DMS53 treated with DMSO at 0.1 percent for 48 hours (cell line): Measurements from ENCODE around the gene GDF11.

Experiments
- DNase-seq: peaks from one replicate; lab custom pipeline; 2025; ENCODE audit not compliant: unreplicated experiment; lab: John Stamatoyannopoulos, UW

Gene GDF11

DNA sequence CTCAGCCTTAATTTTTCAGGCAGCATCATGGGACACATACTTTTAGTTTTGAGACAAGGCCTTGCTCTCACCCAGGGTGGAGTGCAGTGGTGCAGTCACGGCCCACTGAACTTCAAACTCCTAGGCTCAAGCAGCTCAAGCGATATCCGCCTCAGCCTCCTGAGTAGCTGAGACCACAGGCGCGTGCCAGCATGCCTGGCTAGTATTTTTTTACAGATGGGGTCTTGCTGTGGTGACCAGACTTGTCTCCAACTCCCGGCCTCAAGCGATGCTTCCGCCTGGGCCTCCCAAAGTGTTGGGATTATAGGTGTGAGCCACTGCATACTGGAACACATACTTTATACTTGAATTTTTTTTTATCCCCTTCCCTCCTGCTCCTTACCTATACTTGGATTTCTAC is 20.0 kb upstream of the GDF11 start:
- no peak for DNase-seq

GRCh38 chr12:55723516-55724225 is 19.3 kb upstream of the GDF11 start:
- no peak for DNase-seq

DNA sequence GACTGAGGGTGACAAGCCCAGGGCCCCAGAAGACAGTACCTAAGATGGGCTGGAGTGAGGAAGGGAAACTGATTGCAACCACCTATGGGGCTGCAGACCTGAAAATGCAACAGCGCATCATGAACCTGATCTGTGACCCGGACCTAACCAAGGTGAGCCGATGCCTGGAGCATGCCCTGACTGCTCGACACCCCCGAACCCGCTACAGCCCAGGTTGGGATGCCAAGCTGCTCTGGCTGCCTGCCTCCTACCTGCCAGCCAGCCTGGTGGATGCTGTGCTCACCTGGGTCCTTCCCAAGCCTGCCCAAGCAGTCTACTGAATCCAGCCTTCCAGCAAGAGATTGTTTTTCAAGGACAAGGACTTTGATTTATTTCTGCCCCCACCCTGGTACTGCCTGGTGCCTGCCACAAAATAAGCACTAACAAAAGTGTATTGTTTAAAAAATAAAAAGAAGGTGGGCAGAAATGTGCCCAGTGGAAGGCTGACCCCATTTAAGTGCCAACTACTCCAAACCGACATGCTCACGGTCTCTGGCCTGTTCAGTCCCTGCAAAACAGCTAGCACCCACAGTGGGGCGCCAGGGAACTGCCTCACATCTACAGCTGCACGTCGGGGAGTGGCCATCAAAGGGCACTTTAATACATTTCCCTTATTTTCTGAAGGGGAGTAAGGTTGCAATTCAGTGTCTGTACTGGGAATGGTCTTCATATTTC is 18.5 kb upstream of the GDF11 start:
- peak; percentile 36 for DNase-seq

DNA sequence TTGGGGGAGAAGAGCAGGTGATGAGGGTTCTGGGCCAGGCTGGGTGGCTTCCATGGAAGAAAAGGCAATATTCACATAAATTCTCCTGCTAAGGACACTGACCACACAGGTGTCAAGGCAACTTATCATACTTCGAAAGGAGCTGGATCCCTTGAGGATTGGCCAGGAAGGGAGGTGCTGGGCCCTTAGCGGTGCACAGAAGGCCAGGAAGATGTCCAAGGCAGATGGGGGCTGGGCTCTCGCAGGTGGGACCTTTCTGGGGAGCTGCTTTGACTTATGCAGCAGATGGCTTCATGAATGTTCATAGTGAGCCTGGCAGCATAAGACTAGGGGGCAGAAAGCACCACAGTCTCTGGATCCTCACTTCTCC is 18.0 kb upstream of the GDF11 start:
- no peak for DNase-seq

DNA sequence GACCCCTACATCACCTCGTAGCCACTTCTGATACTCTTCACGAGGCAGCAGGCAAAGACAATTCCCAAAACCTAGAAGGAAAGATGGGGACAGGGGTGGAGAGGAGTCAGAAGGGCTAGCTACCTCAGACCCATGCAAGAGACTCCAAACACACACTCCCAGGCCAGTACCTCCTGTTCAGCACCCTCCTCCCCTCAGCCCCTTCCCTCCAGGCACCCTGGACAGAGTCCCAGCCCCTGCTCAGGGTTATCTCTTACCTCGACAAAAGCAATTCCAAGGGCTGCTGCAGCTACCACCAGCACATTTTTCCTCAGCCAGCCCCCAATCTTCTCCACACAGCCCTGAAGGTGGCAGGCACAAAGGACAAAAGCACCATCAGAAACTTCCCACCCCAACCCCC is 17.4 kb upstream of the GDF11 start:
- DNase-seq, result no peak

DNA sequence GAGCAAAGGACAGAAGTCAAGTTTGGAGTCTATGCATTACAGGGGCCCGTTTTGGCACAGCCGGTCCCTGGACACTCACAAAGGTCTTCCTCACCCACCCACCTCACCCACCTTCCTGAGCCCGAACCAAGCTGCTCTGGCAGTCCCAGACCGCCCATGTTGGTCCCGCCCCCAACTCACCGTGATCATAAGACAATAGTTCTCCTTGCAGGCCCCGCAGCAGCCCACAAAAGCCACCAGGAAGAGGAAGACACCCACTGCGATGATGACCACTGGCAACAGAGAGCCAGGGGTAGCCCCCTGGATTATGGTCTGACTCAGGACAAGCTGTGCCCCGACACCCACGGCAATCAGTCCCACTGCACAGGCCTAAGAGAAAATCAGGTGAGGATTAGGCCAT is 16.0 kb upstream of the GDF11 start:
- DNase-seq, result no peak

- DNase-seq, result peak; percentile 24
Observed at GRCh38 chr12:55727643-55728185, 15.2 kb upstream of the GDF11 start.

DNA sequence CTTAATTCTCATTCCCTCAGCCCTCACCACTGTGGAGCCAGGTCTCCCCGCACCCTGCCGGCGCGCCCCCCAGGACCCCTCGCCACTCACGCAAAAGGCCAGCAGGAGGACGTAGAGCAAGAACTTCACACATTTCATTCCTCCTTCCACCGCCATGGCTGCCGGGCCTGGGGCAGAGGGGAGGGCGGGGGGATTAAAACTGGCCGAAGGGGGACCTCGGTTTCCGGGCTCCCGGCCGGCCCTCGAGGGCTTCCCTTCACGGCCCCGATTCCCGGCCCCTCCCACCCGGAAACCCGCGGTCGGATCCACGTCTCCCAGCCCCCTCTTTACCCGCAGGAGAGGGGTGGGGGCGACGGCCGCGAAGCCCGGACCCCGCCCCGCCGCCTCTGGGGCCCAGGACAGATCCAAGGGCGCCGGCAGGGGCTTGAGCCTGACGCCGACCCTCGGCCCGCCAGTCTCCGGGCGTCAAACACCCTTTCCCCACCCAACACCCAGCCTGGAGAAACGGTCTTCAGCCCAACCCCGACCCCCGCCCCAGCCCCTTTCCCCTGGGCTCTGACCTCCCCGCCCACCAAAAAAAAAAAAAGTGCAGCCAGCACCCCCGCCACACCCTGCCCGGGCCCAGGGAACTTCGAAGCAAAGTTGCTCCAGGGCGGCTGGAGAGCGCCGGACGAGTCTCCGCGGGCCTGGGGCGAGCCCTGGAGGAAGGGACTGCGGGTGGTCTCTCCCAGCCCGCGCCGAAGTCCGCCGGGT is 14.6 kb upstream of the GDF11 start:
- DNase-seq, result no peak

DNA sequence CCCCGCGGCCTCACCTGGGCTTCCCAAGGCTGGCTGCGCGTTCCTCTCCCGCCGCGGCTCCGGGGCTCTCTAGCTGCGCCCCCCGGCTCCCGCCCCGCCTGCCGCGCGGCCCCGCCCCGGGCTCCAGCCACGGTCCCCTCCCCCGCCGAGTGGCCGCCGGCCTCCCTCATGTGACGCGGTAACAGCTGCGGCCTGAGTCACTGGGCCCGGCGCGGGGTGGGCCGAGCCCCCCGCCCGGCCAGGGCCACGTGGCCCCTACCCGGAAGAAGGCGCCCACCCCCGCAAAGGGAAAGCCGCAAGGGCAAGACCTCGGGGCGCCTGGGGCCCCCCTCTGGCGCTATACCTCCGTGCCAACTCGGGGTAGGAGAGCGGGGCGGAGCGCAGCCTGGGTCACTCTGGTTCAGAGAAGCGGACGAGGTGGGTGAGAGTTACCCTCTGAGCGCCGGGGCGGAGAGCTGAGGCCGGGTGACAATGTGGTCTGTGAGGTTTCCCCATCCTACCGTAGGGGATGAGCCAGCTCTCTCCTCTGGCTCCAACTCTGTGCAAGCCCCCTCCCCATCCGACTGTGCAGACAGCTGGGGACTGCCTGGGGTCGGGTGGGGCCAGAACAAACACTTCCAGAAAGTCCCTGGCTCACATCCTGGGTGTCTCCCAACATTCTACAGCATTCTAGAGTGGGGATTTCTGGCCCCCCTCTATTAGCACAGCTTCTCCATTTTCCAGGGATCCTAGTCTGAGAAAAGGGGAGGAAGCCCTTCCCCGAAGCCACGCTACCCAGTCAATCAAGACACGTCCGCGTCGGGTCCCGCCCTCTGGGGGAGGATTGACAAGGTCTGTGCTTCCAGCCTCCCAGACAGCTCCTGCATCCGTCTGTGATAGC is 13.7 kb upstream of the GDF11 start, which contains the start of gene CD63:
Gene CD63 (minus strand): TSS at position 71 of the 880 bp plus-strand sequence. CDS start 668 bp downstream, outside the sequence.
- peak; percentile 73 for DNase-seq

DNA sequence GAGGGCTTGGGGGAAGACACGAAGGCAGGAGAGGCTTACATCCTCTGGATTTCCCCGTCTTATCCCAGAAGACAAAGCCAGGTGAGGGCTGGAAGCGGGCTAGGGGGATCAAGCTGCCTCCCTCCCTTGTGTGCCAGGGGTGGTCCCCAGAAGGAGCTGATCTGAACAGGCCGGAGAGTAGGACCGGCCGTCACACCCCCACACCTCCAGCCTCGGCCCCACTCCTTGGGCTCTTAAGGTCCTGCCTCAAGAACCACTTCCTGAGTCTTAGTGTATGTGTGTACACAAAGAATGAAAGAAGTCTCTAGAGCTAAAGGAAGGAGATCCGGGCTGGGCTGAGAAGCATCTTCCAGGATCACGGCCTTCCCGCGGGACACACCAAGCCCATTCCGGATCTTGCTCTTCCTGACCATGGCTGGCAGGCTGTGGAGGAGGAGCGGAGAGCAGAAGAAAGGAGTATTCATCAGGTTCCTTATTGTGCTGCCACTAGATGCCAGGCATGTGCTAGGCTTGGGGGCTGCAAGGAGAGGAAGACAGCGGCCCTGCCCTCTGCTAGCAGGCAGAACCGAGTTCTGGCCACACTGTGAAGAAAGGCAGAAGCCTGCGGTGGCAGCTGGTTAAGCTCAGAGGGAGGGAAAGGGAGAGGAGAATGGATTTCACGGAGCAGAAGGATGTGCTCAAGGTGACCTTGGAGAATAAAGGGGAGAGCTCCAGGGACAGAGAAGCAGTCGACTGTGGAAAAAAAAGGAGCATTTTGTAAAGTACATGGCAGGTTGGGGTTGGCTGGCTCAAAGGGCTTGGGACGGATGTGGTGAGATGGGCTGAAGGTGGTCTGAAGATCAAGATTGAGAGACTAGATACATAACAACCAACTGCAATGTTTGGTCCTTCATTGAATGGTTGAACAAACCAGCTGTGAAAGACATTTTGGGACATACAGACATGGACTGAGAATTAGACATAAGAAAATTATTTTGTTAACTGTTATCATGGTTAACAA is 12.8 kb upstream of the GDF11 start:
- no peak for DNase-seq

- DNase-seq, result no peak
Observed at GRCh38 chr12:55732288-55732687, 10.6 kb upstream of the GDF11 start.

GRCh38 chr12:55733021-55733555 is 9.8 kb upstream of the GDF11 start:
- no peak for DNase-seq

DNA sequence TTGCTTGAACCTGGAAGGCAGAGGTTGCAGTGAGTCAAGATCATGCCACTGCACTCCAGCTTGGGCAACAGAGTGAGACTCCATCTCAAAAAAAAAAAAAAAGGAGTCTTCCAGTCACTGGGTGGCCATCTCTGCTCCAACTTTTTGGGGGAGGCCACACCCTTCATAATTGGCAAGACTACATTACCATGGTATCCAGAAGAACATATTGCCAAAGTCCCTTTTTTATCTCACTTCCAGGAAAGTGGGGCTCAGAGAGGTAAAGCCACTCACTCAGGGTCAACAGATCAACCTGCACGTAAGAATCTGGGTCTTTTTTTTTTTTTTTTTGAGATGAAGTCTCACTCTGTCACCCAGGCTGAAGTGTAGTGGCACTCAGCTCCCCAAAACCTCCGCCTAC is 9.1 kb upstream of the GDF11 start:
- DNase-seq, result no peak

DNA sequence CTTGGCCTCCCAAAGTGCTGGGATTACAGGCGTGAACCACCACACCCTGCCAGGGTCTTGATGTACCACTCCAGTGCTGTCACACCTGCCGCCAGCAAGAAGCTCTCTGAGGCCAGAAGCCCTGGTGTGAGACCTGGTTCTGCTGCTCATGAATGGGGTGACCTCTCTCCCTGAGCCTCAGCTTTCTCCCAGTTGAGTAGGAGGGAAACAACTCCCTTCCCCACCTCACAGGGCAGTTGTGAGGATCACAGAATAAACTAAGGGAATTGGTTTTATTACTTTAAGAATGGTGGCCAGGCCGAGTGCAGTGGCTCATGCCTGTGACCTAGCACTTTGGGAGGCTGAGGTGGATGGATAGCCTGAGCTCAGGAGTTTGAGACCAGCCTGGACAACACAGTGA is 8.3 kb upstream of the GDF11 start:
- DNase-seq, result no peak

- DNase-seq, result no peak
Observed at GRCh38 chr12:55736076-55736475, 6.8 kb upstream of the GDF11 start.

- peak; percentile 90 for DNase-seq
Observed at GRCh38 chr12:55736780-55737580, 5.9 kb upstream of the GDF11 start.

DNA sequence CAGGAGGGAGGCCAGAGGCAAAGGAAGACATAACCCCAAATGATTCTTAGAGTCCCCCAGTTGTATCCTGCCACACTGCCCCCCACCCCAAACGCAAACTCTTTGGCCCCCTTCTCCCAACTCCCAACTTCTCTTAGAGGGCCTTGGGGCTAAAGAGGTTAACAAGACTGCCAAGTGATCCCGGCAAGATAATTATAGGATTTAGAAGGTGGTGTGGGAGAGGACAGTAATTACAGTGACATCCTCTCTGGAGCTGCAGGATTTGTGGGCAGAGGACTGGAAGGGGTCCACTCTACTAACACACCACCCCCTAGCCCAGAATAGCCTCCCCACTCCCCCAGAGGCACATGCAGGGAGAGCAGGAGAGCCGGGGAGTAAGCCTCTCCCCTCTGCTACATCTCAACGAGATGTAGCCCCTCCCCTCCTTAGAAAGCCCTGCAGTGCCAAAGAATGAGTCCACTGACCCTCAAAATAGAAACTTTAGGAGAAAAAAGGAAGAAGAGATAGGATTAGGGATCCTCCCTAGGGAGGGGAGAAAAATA is 5.3 kb upstream of the GDF11 start:
- DNase-seq, result no peak
